ENCODE data around the gene HSDL2.
"Not testable (repeated sequence)": the region's sequence is repeated elsewhere in the genome, so short reads cannot be mapped to it uniquely, and the experiment has no call there.

Gene HSDL2

GRCh38 chr9:112396872-112397271 lies 17.0 kb downstream of the HSDL2 start:
- DNase-seq (ENCODE audit: low read depth in 3 of 3): no peak

- DNase-seq (ENCODE audit: low read depth in 3 of 3): no peak
Measured at GRCh38 chr9:112401175-112401815, 21.4 kb downstream of the HSDL2 start.

- no peak for DNase-seq (ENCODE audit: low read depth in 3 of 3)
Measured at GRCh38 chr9:112403614-112404201, 23.8 kb downstream of the HSDL2 start.

- DNase-seq (ENCODE audit: low read depth in 3 of 3): no peak
Measured at GRCh38 chr9:112404508-112404932, 24.6 kb downstream of the HSDL2 start.

- no peak for DNase-seq (ENCODE audit: low read depth in 3 of 3)
Measured at GRCh38 chr9:112408275-112408674, 28.4 kb downstream of the HSDL2 start.

GRCh38 chr9:112408819-112409218 lies 28.9 kb downstream of the HSDL2 start:
- DNase-seq (ENCODE audit: low read depth in 3 of 3): no peak

GRCh38 chr9:112409758-112410157 lies 29.9 kb downstream of the HSDL2 start:
- no peak for DNase-seq (ENCODE audit: low read depth in 3 of 3)

- DNase-seq (ENCODE audit: low read depth in 3 of 3): no peak
Measured at GRCh38 chr9:112411626-112412027, 31.7 kb downstream of the HSDL2 start.

GRCh38 chr9:112413728-112414127 lies 33.8 kb downstream of the HSDL2 start:
- not testable (repeated sequence) for DNase-seq (ENCODE audit: low read depth in 3 of 3)

GRCh38 chr9:112420208-112420607 lies 40.3 kb downstream of the HSDL2 start:
- DNase-seq (ENCODE audit: low read depth in 3 of 3): no peak

GRCh38 chr9:112421771-112422222 lies 41.9 kb downstream of the HSDL2 start:
- no peak for DNase-seq (ENCODE audit: low read depth in 3 of 3)

- DNase-seq (ENCODE audit: low read depth in 3 of 3): no peak
Measured at GRCh38 chr9:112422417-112423148, 42.7 kb downstream of the HSDL2 start.

GRCh38 chr9:112430006-112430522 lies 50.2 kb downstream of the HSDL2 start:
- DNase-seq (ENCODE audit: low read depth in 3 of 3): no peak

- DNase-seq (ENCODE audit: low read depth in 3 of 3): no peak
Measured at GRCh38 chr9:112433499-112434392, 53.8 kb downstream of the HSDL2 start.

- no peak for DNase-seq (ENCODE audit: low read depth in 3 of 3)
Measured at GRCh38 chr9:112434487-112434886, 54.6 kb downstream of the HSDL2 start.

GRCh38 chr9:112437406-112437805 lies 57.5 kb downstream of the HSDL2 start:
- no peak for DNase-seq (ENCODE audit: low read depth in 3 of 3)

GRCh38 chr9:112439171-112439570 lies 59.3 kb downstream of the HSDL2 start:
- DNase-seq (ENCODE audit: low read depth in 3 of 3): no peak

GRCh38 chr9:112439825-112440224 lies 59.9 kb downstream of the HSDL2 start:
- no peak for DNase-seq (ENCODE audit: low read depth in 3 of 3)

- no peak for DNase-seq (ENCODE audit: low read depth in 3 of 3)
Measured at GRCh38 chr9:112443200-112443599, 63.3 kb downstream of the HSDL2 start.

- DNase-seq (ENCODE audit: low read depth in 3 of 3): no peak
Measured at GRCh38 chr9:112443636-112444035, 63.7 kb downstream of the HSDL2 start.

GRCh38 chr9:112445196-112445595 lies 65.3 kb downstream of the HSDL2 start:
- DNase-seq (ENCODE audit: low read depth in 3 of 3): no peak

- DNase-seq (ENCODE audit: low read depth in 3 of 3): no peak
Measured at GRCh38 chr9:112446080-112446479, 66.2 kb downstream of the HSDL2 start.
